Right lobe of liver (tissue), 4 donors: ENCODE measurements around the gene CYP11A1.

Experiments
- POLR2A ChIP-seq: fragments of 450-650 bp; IDR thresholded peaks from one replicate; pipeline ENCODE4 v1.6.1; 2017; ENCODE audit warnings: antibody characterized with exemption, mild to moderate bottlenecking
- TF ChIP-seq, protein P1 (sequence below), 4 donors: fragments of 200-600 bp in 3 of 4; fragments of 450-650 bp in 1 of 4; IDR thresholded peaks; one replicate each; pipeline versions ENCODE4 v1.5.1 to v1.8.0; 2016 to 2022; ENCODE audit warnings: antibody characterized with exemption in 4 of 4, mild to moderate bottlenecking in 2 of 4
- donor health status: DM: no; HTN: no; CAD: no.
- donor health status: DM: no; HTN: no; CAD: no.
- donor health status: DM: no; HTN: yes; CAD: no.

DNA sequence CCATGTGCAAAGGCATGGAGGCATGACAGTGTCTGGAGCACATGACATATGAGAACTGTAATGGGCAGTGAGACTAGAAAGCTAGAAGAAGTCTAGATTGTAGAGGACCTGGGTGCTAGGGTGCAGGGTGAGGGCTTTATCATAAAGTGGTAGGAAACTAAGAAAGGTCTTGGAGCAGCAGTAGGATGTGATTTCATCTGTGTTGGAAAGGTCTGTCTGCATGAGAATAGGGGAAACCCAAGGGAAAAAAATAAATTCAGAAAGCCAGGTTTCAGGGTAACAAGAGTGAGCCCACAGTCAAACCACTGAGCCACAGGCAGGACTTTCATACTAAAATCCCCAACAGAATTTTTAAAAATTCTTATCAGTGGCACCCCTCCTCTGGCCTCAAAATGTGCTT is 76.8 kb downstream of the CYP11A1 start:
- no peak for TF ChIP-seq POLR2A
- TF ChIP-seq, protein P1, sequence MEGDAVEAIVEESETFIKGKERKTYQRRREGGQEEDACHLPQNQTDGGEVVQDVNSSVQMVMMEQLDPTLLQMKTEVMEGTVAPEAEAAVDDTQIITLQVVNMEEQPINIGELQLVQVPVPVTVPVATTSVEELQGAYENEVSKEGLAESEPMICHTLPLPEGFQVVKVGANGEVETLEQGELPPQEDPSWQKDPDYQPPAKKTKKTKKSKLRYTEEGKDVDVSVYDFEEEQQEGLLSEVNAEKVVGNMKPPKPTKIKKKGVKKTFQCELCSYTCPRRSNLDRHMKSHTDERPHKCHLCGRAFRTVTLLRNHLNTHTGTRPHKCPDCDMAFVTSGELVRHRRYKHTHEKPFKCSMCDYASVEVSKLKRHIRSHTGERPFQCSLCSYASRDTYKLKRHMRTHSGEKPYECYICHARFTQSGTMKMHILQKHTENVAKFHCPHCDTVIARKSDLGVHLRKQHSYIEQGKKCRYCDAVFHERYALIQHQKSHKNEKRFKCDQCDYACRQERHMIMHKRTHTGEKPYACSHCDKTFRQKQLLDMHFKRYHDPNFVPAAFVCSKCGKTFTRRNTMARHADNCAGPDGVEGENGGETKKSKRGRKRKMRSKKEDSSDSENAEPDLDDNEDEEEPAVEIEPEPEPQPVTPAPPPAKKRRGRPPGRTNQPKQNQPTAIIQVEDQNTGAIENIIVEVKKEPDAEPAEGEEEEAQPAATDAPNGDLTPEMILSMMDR (IDR thresholded peaks at IDR 0.05): no peak
